GM23338 (cell line): ENCODE data around the gene GPX1. TPM values are rescaled to one million over a fixed set of nuclear protein-coding genes. Genes with fewer than 3 reads are reported as not detected.

Experiments
- ATAC-seq: fragments of 200-7000 bp; cut with Tn5 transposase; 3 replicates; pipeline ENCODE4 v1.9.1; 2020
- DNase-seq: peaks from one replicate; pipeline ENCODE4 v3.0.0-alpha.2; 2015; ENCODE audit warnings: low spot score
- H2AFZ ChIP-seq: fragments of 200-600 bp; sonication (generic); 2 replicates; pipeline ENCODE4 v1.8.0; 2016; ENCODE audit warnings: antibody characterized with exemption, mild to moderate bottlenecking, moderate library complexity
- H3F3A ChIP-seq: fragments of 200-600 bp; sonication (generic); replicated peaks from 2 replicates; pipeline ENCODE4 v1.8.0; 2017; ENCODE audit warnings: antibody characterized with exemption, mixed run types, low read depth
- H3K27ac ChIP-seq: fragments of 200-600 bp; sonication (generic); 2 replicates; pipeline ENCODE4 v1.6.1; 2016; ENCODE audit warnings: low read depth
- H3K27me3 ChIP-seq: fragments of 200-600 bp; sonication (generic); 2 replicates; pipeline ENCODE4 v1.8.0; 2016; ENCODE audit warnings: mild to moderate bottlenecking, mixed run types, moderate library complexity; ENCODE audit not compliant: insufficient read depth
- H3K36me3 ChIP-seq: fragments of 200-600 bp; sonication (generic); 2 replicates; pipeline ENCODE4 v1.8.0; 2016; ENCODE audit warnings: mild to moderate bottlenecking; ENCODE audit not compliant: insufficient read depth
- H3K4me1 ChIP-seq: fragments of 200-600 bp; sonication (generic); 2 replicates; pipeline ENCODE4 v1.8.0; 2016; ENCODE audit warnings: mild to moderate bottlenecking, moderate library complexity; ENCODE audit not compliant: insufficient read depth
- H3K4me2 ChIP-seq: fragments of 200-600 bp; sonication (generic); 2 replicates; pipeline ENCODE4 v1.7.1; 2017; ENCODE audit warnings: mixed run types
- H3K4me3 ChIP-seq: fragments of 200-600 bp; sonication (generic); 2 replicates; pipeline ENCODE4 v1.6.1; 2016; ENCODE audit warnings: mixed run types
- H3K79me2 ChIP-seq: fragments of 200-600 bp; sonication (generic); replicated peaks from 2 replicates; pipeline ENCODE4 v1.8.0; 2017; ENCODE audit warnings: mild to moderate bottlenecking; ENCODE audit not compliant: insufficient read depth
- H3K9me2 ChIP-seq: fragments of 200-600 bp; sonication (generic); 2 replicates; pipeline ENCODE4 v1.8.0; 2017; ENCODE audit not compliant: insufficient read depth
- H4K20me1 ChIP-seq: fragments of 200-600 bp; sonication (generic); replicated peaks from 2 replicates; pipeline ENCODE4 v1.8.0; 2017; ENCODE audit warnings: mild to moderate bottlenecking; ENCODE audit not compliant: insufficient read depth
- H3K27ac Mint-ChIP-seq: 2 replicates; pipeline ENCODE4 v1.8.0; 2020; ENCODE audit warnings: inconsistent platforms, mild to moderate bottlenecking, moderate library complexity, mixed read lengths
- H3K27me3 Mint-ChIP-seq: 3 replicates; pipeline ENCODE4 v1.8.0; 2022; ENCODE audit warnings: low read depth, mild to moderate bottlenecking, moderate library complexity, mixed read lengths, inconsistent platforms; ENCODE audit not compliant: insufficient read depth, poor library complexity
- H3K36me3 Mint-ChIP-seq: 3 replicates; pipeline ENCODE4 v1.8.0; 2021; ENCODE audit warnings: low read depth, mild to moderate bottlenecking, inconsistent platforms, moderate library complexity, mixed read lengths
- H3K4me1 Mint-ChIP-seq: 3 replicates; pipeline ENCODE4 v1.8.0; 2020; ENCODE audit warnings: mild to moderate bottlenecking, inconsistent platforms, mixed read lengths
- H3K4me3 Mint-ChIP-seq: 3 replicates; pipeline ENCODE4 v1.8.0; 2021; ENCODE audit warnings: moderate library complexity, mild to moderate bottlenecking, inconsistent platforms, mixed read lengths
- H3K9me3 Mint-ChIP-seq: 3 replicates; pipeline ENCODE4 v1.8.0; 2020; ENCODE audit warnings: moderate library complexity, mild to moderate bottlenecking, inconsistent platforms, mixed read lengths
- CREB1 ChIP-seq: fragments of 250-450 bp; sonication (Bioruptor Pico); IDR thresholded peaks from 2 replicates; pipeline ENCODE4 v1.5.0; 2020; ENCODE audit warnings: low read depth, mild to moderate bottlenecking, moderate library complexity
- EZH2phosphoT487 ChIP-seq: fragments of 200-600 bp; sonication (generic); IDR thresholded peaks from one replicate; pipeline ENCODE4 v1.8.1; 2018; ENCODE audit warnings: antibody characterized with exemption; ENCODE audit not compliant: unreplicated experiment
- JUNB ChIP-seq: IDR thresholded peaks from one replicate; pipeline ENCODE4 v1.6.1; 2016; ENCODE audit warnings: antibody characterized with exemption; ENCODE audit not compliant: unreplicated experiment
- POLR2AphosphoS5 ChIP-seq: IDR thresholded peaks from 2 replicates; pipeline ENCODE4 v1.6.1; 2016; ENCODE audit warnings: antibody characterized with exemption, low read depth
- ZNF114 ChIP-seq: fragments of 250-450 bp; sonication (Bioruptor Pico); IDR thresholded peaks from 2 replicates; pipeline ENCODE4 v1.5.0; 2020; ENCODE audit warnings: mild to moderate bottlenecking, moderate library complexity
- ZNF331 ChIP-seq: fragments of 250-450 bp; sonication (Bioruptor Pico); IDR thresholded peaks from 2 replicates; pipeline ENCODE4 v1.5.0; 2020; ENCODE audit warnings: low read depth, mild to moderate bottlenecking, moderate library complexity
- polyA plus RNA-seq: library from polyadenylated mRNA; unstranded; fragments of >200 nt; fragmentation: Nextera tagmentation; extraction: Ambion mirVana; gene quantifications from 2 replicates; pipeline ENCODE4 v1.2.1, GENCODE V29; 2016
- total RNA-seq: library from RNA; depleted of rRNA; stranded (reverse); fragments of >200 nt; shearing (Covaris generic); gene quantifications from 2 replicates; pipeline ENCODE4 v1.2.3, GENCODE V29; 2014
- TF ChIP-seq, protein P1 (sequence below): IDR thresholded peaks from one replicate; pipeline ENCODE4 v1.6.1; 2018; ENCODE audit warnings: antibody characterized with exemption; ENCODE audit not compliant: unreplicated experiment
- TF ChIP-seq, protein P2 (sequence below): IDR thresholded peaks from 2 replicates; pipeline ENCODE4 v1.6.1; 2016; ENCODE audit warnings: antibody characterized with exemption
- TF ChIP-seq, protein P3 (sequence below), 2 experiments: fragments of 200-600 bp in 1 of 2; sonication (generic) in 1 of 2; conservative IDR thresholded peaks; 2 replicates each; pipeline versions ENCODE4 v1.5.1 to v1.6.1; 2016 to 2017; ENCODE audit warnings: antibody characterized with exemption in 2 of 2, low read depth in 2 of 2, mild to moderate bottlenecking in 2 of 2, moderate library complexity in 1 of 2
- TF ChIP-seq, protein P4 (sequence below): fragments of 250-450 bp; sonication (Bioruptor Pico); IDR thresholded peaks from 2 replicates; pipeline ENCODE4 v1.5.0; 2020; ENCODE audit warnings: mild to moderate bottlenecking, moderate library complexity

The GPX1 gene
- total and polyA plus RNA-seq, 2 experiments from 2014 or later: 247 to 394 TPM

DNA sequence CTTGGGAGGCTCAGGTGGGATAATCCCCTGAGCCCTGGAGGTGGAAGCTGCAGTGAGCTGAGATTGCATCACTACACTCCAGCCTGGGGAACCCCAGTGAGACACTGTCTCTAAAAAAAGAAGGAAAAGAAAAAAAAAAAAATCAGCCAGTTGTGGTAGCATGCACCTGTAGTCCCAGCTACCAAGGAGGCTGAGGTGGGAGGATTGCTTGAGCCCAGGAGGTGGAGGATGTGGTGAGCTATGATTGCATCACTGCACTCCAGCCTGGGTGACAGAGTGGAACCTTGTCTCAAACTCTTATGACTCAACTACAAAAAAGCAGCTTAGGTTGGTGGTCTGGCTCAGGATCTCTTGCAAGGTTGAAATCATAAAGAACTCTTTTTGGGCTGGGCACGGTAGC, 19.3 kb upstream of the GPX1 start (continued):
- TF ChIP-seq JUNB (no peak), CREB1 (no peak), POLR2AphosphoS5 (no peak), EZH2phosphoT487 (no peak), ZNF114 (CRISPR knock-in tag) (no peak), ZNF331 (no peak)
- TF ChIP-seq, protein P1, sequence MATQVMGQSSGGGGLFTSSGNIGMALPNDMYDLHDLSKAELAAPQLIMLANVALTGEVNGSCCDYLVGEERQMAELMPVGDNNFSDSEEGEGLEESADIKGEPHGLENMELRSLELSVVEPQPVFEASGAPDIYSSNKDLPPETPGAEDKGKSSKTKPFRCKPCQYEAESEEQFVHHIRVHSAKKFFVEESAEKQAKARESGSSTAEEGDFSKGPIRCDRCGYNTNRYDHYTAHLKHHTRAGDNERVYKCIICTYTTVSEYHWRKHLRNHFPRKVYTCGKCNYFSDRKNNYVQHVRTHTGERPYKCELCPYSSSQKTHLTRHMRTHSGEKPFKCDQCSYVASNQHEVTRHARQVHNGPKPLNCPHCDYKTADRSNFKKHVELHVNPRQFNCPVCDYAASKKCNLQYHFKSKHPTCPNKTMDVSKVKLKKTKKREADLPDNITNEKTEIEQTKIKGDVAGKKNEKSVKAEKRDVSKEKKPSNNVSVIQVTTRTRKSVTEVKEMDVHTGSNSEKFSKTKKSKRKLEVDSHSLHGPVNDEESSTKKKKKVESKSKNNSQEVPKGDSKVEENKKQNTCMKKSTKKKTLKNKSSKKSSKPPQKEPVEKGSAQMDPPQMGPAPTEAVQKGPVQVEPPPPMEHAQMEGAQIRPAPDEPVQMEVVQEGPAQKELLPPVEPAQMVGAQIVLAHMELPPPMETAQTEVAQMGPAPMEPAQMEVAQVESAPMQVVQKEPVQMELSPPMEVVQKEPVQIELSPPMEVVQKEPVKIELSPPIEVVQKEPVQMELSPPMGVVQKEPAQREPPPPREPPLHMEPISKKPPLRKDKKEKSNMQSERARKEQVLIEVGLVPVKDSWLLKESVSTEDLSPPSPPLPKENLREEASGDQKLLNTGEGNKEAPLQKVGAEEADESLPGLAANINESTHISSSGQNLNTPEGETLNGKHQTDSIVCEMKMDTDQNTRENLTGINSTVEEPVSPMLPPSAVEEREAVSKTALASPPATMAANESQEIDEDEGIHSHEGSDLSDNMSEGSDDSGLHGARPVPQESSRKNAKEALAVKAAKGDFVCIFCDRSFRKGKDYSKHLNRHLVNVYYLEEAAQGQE: no peak
- TF ChIP-seq, protein P2, sequence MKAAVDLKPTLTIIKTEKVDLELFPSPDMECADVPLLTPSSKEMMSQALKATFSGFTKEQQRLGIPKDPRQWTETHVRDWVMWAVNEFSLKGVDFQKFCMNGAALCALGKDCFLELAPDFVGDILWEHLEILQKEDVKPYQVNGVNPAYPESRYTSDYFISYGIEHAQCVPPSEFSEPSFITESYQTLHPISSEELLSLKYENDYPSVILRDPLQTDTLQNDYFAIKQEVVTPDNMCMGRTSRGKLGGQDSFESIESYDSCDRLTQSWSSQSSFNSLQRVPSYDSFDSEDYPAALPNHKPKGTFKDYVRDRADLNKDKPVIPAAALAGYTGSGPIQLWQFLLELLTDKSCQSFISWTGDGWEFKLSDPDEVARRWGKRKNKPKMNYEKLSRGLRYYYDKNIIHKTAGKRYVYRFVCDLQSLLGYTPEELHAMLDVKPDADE: no peak

DNA sequence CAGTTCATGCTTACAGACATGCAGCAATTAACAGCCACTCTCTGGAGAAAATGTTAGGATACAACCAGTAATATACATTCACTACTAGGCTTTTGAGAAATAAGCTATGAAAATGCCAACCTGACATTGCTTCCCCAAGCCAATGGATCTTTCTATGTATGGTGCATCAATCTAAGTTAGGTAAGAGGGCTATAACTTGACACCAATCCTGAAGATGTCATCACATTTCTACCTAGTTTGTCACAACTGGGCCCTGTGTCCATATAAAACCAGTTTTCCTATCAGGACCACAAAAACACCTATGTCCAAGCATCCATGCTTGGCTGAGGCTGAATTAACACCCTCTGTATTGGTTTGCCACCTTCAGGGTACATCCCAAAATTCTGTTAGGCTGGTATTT, 13.8 kb upstream of the GPX1 start:
- Histone ChIP-seq H2AFZ (no peak overlapping the region), H3K9me2 (no peaks in the 10 kb centered on the region), H4K20me1 (peaks cover 32% of the 10 kb centered on the region), H3K4me1 (no peaks in the 10 kb centered on the region), H3F3A (peaks cover 9% of the 10 kb centered on the region), H3K36me3 (peaks cover 33% of the 10 kb centered on the region), H3K27me3 (no peaks in the 10 kb centered on the region), H3K4me3 (no peak overlapping the region), H3K79me2 (peaks cover 64% of the 10 kb centered on the region), H3K4me2 (no peak overlapping the region), H3K27ac (no peak overlapping the region)
- H3K4me1 Mint-ChIP-seq: no peaks in the 10 kb centered on the region
- no peak overlapping the region for H3K4me3 Mint-ChIP-seq
- DNase-seq (no peak), ATAC-seq (no peak)
- no peaks in the 10 kb centered on the region for H3K9me3 Mint-ChIP-seq
- no peak overlapping the region for H3K27ac Mint-ChIP-seq
- peaks cover 2% of the 10 kb centered on the region for H3K27me3 Mint-ChIP-seq
- H3K36me3 Mint-ChIP-seq: peaks cover 64% of the 10 kb centered on the region
- no peak for TF ChIP-seq ZNF114 (CRISPR knock-in tag)
- TF ChIP-seq, protein P3, sequence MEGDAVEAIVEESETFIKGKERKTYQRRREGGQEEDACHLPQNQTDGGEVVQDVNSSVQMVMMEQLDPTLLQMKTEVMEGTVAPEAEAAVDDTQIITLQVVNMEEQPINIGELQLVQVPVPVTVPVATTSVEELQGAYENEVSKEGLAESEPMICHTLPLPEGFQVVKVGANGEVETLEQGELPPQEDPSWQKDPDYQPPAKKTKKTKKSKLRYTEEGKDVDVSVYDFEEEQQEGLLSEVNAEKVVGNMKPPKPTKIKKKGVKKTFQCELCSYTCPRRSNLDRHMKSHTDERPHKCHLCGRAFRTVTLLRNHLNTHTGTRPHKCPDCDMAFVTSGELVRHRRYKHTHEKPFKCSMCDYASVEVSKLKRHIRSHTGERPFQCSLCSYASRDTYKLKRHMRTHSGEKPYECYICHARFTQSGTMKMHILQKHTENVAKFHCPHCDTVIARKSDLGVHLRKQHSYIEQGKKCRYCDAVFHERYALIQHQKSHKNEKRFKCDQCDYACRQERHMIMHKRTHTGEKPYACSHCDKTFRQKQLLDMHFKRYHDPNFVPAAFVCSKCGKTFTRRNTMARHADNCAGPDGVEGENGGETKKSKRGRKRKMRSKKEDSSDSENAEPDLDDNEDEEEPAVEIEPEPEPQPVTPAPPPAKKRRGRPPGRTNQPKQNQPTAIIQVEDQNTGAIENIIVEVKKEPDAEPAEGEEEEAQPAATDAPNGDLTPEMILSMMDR (conservative IDR thresholded peaks at IDR 0.05; ENCODE audit: low read depth in 2 of 2): no peak
- TF ChIP-seq, protein P4, sequence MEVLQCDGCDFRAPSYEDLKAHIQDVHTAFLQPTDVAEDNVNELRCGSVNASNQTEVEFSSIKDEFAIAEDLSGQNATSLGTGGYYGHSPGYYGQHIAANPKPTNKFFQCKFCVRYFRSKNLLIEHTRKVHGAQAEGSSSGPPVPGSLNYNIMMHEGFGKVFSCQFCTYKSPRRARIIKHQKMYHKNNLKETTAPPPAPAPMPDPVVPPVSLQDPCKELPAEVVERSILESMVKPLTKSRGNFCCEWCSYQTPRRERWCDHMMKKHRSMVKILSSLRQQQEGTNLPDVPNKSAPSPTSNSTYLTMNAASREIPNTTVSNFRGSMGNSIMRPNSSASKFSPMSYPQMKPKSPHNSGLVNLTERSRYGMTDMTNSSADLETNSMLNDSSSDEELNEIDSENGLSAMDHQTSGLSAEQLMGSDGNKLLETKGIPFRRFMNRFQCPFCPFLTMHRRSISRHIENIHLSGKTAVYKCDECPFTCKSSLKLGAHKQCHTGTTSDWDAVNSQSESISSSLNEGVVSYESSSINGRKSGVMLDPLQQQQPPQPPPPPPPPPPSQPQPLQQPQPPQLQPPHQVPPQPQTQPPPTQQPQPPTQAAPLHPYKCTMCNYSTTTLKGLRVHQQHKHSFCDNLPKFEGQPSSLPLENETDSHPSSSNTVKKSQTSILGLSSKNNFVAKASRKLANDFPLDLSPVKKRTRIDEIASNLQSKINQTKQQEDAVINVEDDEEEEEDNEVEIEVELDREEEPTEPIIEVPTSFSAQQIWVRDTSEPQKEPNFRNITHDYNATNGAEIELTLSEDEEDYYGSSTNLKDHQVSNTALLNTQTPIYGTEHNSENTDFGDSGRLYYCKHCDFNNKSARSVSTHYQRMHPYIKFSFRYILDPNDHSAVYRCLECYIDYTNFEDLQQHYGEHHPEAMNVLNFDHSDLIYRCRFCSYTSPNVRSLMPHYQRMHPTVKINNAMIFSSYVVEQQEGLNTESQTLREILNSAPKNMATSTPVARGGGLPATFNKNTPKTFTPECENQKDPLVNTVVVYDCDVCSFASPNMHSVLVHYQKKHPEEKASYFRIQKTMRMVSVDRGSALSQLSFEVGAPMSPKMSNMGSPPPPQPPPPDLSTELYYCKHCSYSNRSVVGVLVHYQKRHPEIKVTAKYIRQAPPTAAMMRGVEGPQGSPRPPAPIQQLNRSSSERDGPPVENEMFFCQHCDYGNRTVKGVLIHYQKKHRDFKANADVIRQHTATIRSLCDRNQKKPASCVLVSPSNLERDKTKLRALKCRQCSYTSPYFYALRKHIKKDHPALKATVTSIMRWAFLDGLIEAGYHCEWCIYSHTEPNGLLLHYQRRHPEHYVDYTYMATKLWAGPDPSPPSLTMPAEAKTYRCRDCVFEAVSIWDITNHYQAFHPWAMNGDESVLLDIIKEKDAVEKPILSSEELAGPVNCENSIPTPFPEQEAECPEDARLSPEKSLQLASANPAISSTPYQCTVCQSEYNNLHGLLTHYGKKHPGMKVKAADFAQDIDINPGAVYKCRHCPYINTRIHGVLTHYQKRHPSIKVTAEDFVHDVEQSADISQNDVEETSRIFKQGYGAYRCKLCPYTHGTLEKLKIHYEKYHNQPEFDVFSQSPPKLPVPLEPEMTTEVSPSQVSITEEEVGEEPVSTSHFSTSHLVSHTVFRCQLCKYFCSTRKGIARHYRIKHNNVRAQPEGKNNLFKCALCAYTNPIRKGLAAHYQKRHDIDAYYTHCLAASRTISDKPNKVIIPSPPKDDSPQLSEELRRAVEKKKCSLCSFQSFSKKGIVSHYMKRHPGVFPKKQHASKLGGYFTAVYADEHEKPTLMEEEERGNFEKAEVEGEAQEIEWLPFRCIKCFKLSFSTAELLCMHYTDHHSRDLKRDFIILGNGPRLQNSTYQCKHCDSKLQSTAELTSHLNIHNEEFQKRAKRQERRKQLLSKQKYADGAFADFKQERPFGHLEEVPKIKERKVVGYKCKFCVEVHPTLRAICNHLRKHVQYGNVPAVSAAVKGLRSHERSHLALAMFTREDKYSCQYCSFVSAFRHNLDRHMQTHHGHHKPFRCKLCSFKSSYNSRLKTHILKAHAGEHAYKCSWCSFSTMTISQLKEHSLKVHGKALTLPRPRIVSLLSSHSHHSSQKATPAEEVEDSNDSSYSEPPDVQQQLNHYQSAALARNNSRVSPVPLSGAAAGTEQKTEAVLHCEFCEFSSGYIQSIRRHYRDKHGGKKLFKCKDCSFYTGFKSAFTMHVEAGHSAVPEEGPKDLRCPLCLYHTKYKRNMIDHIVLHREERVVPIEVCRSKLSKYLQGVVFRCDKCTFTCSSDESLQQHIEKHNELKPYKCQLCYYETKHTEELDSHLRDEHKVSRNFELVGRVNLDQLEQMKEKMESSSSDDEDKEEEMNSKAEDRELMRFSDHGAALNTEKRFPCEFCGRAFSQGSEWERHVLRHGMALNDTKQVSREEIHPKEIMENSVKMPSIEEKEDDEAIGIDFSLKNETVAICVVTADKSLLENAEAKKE (CRISPR knock-in tag): no peak
